HepG2 (cell line): Measurements from ENCODE around the gene NTRK2.

Experiments used
- CTCF ChIP-seq: sonication (generic); formaldehyde crosslinking; IDR thresholded peaks from 2 replicates; pipeline ENCODE4 v1.5.0; 2020; ENCODE audit warnings: mild to moderate bottlenecking, missing genetic modification reagents, moderate library complexity
- FOXK2 ChIP-seq: fragments of 450-650 bp; IDR thresholded peaks from 2 replicates; pipeline ENCODE4 v1.6.1; 2016
- THAP9 ChIP-seq: sonication (generic); formaldehyde crosslinking; IDR thresholded peaks from 2 replicates; pipeline ENCODE4; 2020; ENCODE audit warnings: missing genetic modification reagents, mild to moderate bottlenecking, borderline replicate concordance

- TF ChIP-seq CTCF (CRISPR knock-in tag), result no peak
- no peak for TF ChIP-seq FOXK2
- no peak for TF ChIP-seq THAP9 (CRISPR knock-in tag)
Observed at GRCh38 chr9:84852617-84853301, 183.2 kb downstream of the NTRK2 start.
